ENCODE results near the gene METTL18. TPM values are rescaled to one million over a fixed set of nuclear protein-coding genes. Genes with fewer than 3 reads are reported as not detected.

Gene METTL18
- total and polyA plus RNA-seq, 8 donors = 6.8 to 12.9 (median 8.5) TPM; not detected in 2

GRCh38 chr1:169746550-169746949 lies 48.2 kb downstream of the METTL18 start:
- Histone ChIP-seq H3K4me3 (no peak overlapping the region), H3K27ac (no peak overlapping the region), H3K4me1 (no peaks in the 10 kb centered on the region), H3K9me3 (no peaks in the 10 kb centered on the region), H3K36me3 (no peaks in the 10 kb centered on the region), H3K27me3 (no peaks in the 10 kb centered on the region)
- WGBS, 5 donors = 88 to 97% (median 91%) methylated on average over 2 of the region's 2 CpGs
- intact Hi-C loops (cut with DNase I; ENCODE audit: low total_unique reads) = no loop called here
- no peak for TF ChIP-seq POLR2AphosphoS5 (IDR thresholded peaks at IDR 0.05)
- TF ChIP-seq EP300 (IDR thresholded peaks at IDR 0.05) = no peak
- no peak for TF ChIP-seq CTCF (IDR thresholded peaks at IDR 0.05)
- TF ChIP-seq POLR2A (IDR thresholded peaks at IDR 0.05) = no peak
- no peak for DNase-seq

DNA sequence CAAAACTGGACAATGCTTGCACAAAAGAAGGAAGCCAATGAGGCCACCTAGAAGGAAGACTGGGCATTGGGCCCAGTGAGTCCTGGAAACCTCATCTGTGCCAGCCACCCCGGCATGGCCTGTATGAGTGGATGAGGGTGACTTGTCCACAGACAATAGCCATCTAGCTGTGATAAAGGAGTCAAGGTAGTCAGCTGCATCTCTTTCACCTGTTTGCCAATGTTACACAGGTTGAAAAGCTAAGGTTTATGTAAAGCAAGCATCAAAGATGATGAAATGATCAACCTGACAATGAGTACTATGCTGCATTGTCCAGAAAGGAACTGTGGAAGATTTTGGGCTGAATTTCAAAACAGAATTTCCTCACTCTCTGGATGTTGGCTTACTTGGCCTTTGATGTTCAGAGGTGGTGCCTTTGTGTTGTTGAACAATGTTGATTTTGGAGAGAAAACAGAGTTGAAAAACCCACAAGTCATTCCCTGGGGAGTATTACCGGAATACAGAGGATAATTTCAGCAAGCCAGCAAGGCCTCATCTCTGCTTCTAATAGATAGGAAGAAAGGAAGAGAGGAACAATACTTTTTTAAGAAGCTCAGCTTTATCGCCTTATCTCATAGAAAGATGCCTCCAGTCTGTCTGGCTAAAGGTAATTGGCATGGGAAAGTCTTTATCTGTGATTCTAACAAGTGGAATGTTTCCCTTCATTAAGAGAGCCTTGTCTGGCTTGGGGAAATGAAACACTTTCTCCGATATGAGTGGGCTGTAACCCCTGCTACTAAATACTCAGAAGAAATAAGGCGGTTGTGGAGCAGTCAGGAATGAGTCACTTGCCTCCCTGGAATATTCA lies 49.5 kb downstream of the METTL18 start:
- Histone ChIP-seq H3K4me3 (no peak overlapping the region), H3K36me3 (no peaks in the 10 kb centered on the region), H3K9me3 (no peaks in the 10 kb centered on the region), H3K27ac (no peak overlapping the region), H3K27me3 (no peaks in the 10 kb centered on the region), H3K4me1 (no peaks in the 10 kb centered on the region)
- TF ChIP-seq EP300 (IDR thresholded peaks at IDR 0.05) = no peak
- no peak for TF ChIP-seq POLR2A (IDR thresholded peaks at IDR 0.05)
- TF ChIP-seq POLR2AphosphoS5 (IDR thresholded peaks at IDR 0.05) = no peak
- TF ChIP-seq CTCF (IDR thresholded peaks at IDR 0.05) = no peak
- WGBS, 5 donors = 62 to 72% (median 69%) methylated on average over 5 of the region's 5 CpGs
- DNase-seq = no peak
- intact Hi-C loops (cut with DNase I; ENCODE audit: low total_unique reads) = no loop called here

Other genes with a start within 250 kb of the METTL18 start
- 1 to 10 TPM in 2 of 5 donors, under 1 TPM in 1, not detected in 2; 0.87 to 4.8 (median 1.2) TPM for gene F5, start 208.4 kb downstream of the METTL18 start, total RNA-seq
- 1 to 10 TPM in 1 of 3 donors, under 1 TPM in 2; 0.06 to 2.6 (median 0.53) TPM for gene F5, start 208.4 kb downstream of the METTL18 start, polyA plus RNA-seq
- gene SELP, start 164.8 kb downstream of the METTL18 start, total RNA-seq = 10 to 100 TPM in 1 of 5 donors, 1 to 10 TPM in 3, under 1 TPM in 1; 0.58 to 17.9 (median 2.8) TPM
- 1 to 10 TPM; 1.6 to 2.7 (median 2.3) TPM for gene SELP, start 164.8 kb downstream of the METTL18 start, polyA plus RNA-seq
- gene SELL, start 83.3 kb downstream of the METTL18 start, total RNA-seq = 10 to 100 TPM in 1 of 5 donors, 1 to 10 TPM in 1, not detected in 3; 2.9 to 11.9 TPM
- 1 to 10 TPM; 1.1 to 3.1 (median 1.9) TPM for gene SELL, start 83.3 kb downstream of the METTL18 start, polyA plus RNA-seq
- gene SELE, start 60.8 kb downstream of the METTL18 start, total RNA-seq = under 1 TPM in 3 of 5 donors, not detected in 2; 0.29 to 0.87 (median 0.55) TPM
- under 1 TPM; 0.44 to 0.70 (median 0.46) TPM for gene SELE, start 60.8 kb downstream of the METTL18 start, polyA plus RNA-seq
- gene SCYL3, start 99.0 kb upstream of the METTL18 start, total RNA-seq = 10 to 100 TPM in 3 of 5 donors, 1 to 10 TPM in 2; 2.3 to 17.1 (median 10.9) TPM
- 1 to 10 TPM; 3.5 to 5.0 (median 4.3) TPM for gene SCYL3, start 99.0 kb upstream of the METTL18 start, polyA plus RNA-seq

All from stomach (tissue), 9 donors.